Measurements from ENCODE around the gene CHRM2. TPM values are rescaled to one million over a fixed set of nuclear protein-coding genes. Genes with fewer than 3 reads are reported as not detected.
A peak's percentile ranks its signal among the peaks of the same experiment; 100 is the strongest.

The CHRM2 gene
- total and polyA plus RNA-seq, 2 of the 8 experiments (the other 6 are each of a cell fraction or from before 2014, with no cell fraction given) = 0.17 to 0.32 TPM

- no peak for TF ChIP-seq CHD7 (IDR thresholded peaks at IDR 0.05; ENCODE audit: insufficient replicate concordance, low read length)
- 0 out of 2 replicates have a peak, but pooled peaks have one; percentile 36 for TF ChIP-seq YY1 (IDR thresholded peaks at IDR 0.05; ENCODE audit: low read depth, low read length)
- TF ChIP-seq GABPA (IDR thresholded peaks at IDR 0.05; ENCODE audit: borderline replicate concordance, insufficient read depth, low read length) = no peak
- 0 out of 2 replicates have a peak, but pooled peaks have one; percentile 28 for TF ChIP-seq RBBP5 (IDR thresholded peaks at IDR 0.05; ENCODE audit: borderline replicate concordance, low read depth, low read length)
- TF ChIP-seq KDM4A (IDR thresholded peaks at IDR 0.05; ENCODE audit: low read depth, low read length, severe bottlenecking) = peak; percentile 45
- peak; percentile 52; the same call in 1 of the 2 replicates for TF ChIP-seq MAX (IDR thresholded peaks at IDR 0.05)
- TF ChIP-seq RNF2 (IDR thresholded peaks at IDR 0.05; ENCODE audit: borderline replicate concordance, low read depth, low read length, missing control alignments, poor library complexity, severe bottlenecking) = peak; percentile 20
Observed at GRCh38 chr7:136869001-136869961, 829 bp downstream of the CHRM2 start (continued).

All from H1 (cell line).